ENCODE results near the gene IRAK3.

GRCh38 chr12:66159123-66159522 is 29.9 kb upstream of the IRAK3 start:
- TF ChIP-seq CREB5 (CRISPR knock-in tag; IDR thresholded peaks at IDR 0.05; ENCODE audit: low read depth) (no peak), ZFP30 (CRISPR knock-in tag; IDR thresholded peaks at IDR 0.05) (no peak), ESRRG (CRISPR knock-in tag; IDR thresholded peaks at IDR 0.05) (no peak), ARNTL (CRISPR knock-in tag; IDR thresholded peaks at IDR 0.05; ENCODE audit: borderline replicate concordance, low read depth) (no peak), SNAI2 (CRISPR knock-in tag; IDR thresholded peaks at IDR 0.05) (no peak), ZFP3 (CRISPR knock-in tag; IDR thresholded peaks at IDR 0.05) (no peak), RARB (CRISPR knock-in tag; IDR thresholded peaks at IDR 0.05) (no peak)
